LHCN-M2 (cell line): Measurements from ENCODE around the gene KSR1. TPM values are rescaled to one million over a fixed set of nuclear protein-coding genes. Genes with fewer than 3 reads are reported as not detected.
"Not testable (repeated sequence)": the region's sequence is repeated elsewhere in the genome, so short reads cannot be mapped to it uniquely, and the experiment has no call there.

ENCODE experiments used
- DNase-seq: peaks from one replicate; pipeline ENCODE4 v3.0.0-alpha.2; 2012; ENCODE audit warnings: low read depth
- total RNA-seq: library from RNA; depleted of rRNA; stranded (reverse); fragments of >200 nt; gene quantifications from 2 replicates; pipeline ENCODE4 v1.2.3, GENCODE V29; 2014

Gene KSR1
- total RNA-seq, 1 experiment from 2014 or later = 6.0 TPM

- DNase-seq = peak; percentile 11
Observed at GRCh38 chr17:27494192-27495091, 38.2 kb downstream of the KSR1 start.

- no peak for DNase-seq
Observed at GRCh38 chr17:27495460-27495859, 39.2 kb downstream of the KSR1 start.

- no peak for DNase-seq
Observed at GRCh38 chr17:27496005-27496404, 39.8 kb downstream of the KSR1 start.

DNA sequence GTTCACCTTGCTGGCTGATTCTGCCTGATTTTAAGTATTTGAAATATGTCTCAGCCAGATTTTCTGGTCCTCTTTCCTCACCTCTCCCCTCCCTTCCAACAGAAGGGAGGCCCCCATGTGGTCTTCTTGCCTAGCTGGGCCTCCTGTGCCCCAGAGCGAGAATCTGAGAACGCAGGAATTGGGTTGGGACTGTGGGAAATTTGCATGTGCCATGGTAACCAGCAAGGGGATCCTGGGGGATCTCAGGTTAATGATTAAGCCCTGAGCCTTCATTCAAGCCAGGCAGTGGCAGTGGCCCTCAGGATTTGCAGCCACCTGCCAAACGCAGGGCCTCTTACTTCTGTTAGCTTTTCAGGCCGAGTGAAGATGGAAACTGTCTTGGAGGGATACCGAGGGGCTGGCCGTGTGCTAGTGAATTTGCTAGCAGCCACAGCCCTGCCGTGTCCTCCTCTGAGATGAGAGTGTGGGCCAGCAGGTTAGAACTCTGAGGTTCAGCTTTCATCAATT lies 40.2 kb downstream of the KSR1 start:
- no peak for DNase-seq

- no peak for DNase-seq
Observed at GRCh38 chr17:27496971-27497370, 40.7 kb downstream of the KSR1 start.

- DNase-seq = no peak
Observed at GRCh38 chr17:27497696-27498095, 41.4 kb downstream of the KSR1 start.

- DNase-seq = no peak
Observed at GRCh38 chr17:27498615-27499309, 42.5 kb downstream of the KSR1 start.

- no peak for DNase-seq
Observed at GRCh38 chr17:27499451-27500265, 43.4 kb downstream of the KSR1 start.

DNA sequence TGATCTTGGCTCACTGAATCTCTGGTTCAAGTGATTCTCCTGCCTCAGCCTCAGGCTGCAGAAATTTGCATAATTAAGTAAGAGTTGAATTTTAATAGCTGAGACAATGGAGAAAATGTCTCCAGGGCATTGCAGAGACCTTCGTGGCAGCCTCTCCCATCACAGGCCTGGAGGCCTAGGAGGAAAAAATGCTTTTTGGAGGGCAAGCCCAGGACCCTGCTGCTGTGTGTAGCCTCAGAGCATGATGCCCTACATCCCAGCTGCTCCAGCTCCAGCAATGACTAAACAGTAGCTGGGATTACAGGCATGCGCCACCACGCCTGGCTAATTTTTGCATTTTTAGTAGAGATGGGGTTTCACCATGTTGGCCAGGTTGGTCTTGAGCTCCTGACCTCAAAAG lies 45.1 kb downstream of the KSR1 start:
- not testable (repeated sequence) for DNase-seq

DNA sequence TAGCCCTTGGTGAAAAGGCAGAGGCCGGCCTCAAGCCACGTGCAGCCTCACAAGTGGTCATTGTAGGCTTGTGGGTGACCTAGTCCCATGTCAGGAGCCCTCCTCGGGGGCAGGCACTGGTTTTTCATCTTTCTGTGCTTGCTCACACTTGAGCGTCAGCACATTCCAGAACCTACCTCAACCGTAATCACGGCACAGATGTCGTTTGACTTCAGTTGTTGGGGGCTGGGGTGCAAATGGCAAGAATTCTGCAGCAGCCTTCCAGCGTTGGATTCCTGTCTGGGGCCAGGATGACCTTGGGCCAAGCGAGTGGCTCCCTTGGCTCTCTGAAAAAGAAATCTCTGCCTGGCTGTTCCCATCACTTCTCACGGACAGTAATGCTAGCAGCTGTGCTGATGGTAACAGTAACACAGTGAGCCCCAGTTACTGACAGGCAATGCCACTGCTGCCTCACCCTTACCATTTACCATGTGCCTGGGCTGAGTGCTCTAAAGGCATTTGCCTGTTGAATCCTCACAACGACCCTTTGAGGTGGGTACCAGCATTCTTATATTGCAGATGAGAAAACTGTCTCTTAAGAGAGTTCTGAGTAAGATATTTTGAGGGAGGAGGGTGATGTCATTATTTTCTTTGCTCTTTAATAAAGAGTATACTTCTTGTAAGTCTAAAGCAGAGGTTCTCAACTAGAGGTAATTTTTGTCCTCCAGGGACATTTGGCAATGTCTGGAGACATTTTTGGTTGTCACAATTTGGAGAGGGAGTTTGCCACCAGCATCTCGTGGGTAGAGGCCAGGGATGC lies 46.5 kb downstream of the KSR1 start:
- peak; percentile 47 for DNase-seq

GRCh38 chr17:27503611-27504010 lies 47.4 kb downstream of the KSR1 start:
- no peak for DNase-seq

DNA sequence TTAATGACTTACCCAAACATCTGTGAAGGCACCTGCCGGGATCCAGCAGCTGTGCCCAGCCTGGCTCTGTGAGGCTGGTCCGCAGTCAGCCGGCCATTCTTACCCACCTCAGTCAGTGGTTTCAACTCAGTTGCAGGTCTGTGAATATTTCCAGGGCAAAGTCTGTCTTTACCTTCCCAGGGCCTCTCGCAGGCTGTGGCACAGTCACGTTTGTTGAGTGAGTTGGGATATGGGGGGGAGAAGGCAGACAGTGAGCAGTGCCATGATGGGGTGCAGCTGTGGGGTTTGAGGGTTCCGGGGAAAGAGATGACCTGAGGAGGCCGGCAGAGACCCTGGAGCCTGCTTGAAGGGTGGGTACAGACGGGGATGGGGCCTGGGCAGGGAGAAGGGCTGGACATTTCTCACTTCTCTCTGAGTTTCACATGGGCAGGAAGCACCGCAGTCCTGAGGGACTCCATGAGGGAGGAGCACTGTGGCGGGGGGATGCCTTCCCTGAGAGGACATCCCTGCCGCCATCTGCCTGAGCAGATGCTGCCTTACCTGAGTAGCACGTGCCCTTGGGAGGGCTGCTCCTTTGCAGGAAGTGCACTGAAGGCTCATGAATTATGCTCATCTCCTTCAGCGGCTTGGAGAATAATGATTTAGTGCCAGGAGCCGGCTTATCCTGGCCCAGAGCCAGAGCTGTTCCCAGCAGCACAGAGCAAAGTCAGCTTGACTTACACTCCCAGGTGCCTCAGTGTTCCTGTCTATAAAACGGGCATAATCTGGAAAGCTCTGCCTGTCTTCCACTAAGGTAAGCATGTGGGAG lies 48.1 kb downstream of the KSR1 start:
- DNase-seq = no peak

- DNase-seq = no peak
Observed at GRCh38 chr17:27506348-27507218, 50.3 kb downstream of the KSR1 start.

DNA sequence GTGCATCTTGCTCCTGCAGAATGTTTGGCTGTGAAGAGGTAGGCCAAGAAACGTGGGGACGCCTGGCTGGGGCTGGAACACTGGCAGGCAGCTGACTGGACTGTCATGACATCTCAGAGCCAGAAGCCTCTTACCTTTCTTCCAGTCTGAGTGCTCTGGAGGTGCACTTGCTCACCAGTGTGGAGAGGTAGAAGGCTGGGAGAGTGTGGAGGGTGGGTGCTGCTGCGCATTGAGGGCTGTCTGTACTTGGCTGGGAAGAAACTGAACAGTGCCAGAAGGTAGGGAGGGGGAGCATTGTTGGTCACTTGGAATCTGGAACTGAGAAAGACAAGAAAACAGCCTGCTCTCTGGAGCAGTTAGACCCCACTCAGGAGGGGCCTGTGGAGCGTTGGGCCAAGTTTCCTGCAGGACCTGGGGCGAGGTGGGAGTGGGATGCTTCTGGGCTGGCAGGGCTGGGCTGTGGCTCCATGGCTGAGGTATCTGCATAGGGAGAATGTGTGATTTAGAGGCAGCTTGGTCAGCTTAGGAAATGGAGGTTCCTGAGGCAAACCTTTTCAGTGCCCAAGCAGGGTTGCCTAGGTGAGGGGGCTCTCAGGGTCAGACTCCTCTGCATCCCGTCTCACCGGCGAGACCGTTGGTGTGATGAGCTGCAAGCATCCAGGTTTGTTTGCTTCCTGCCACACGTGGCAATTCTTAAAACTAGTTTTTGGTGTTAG lies 55.1 kb downstream of the KSR1 start:
- no peak for DNase-seq

DNA sequence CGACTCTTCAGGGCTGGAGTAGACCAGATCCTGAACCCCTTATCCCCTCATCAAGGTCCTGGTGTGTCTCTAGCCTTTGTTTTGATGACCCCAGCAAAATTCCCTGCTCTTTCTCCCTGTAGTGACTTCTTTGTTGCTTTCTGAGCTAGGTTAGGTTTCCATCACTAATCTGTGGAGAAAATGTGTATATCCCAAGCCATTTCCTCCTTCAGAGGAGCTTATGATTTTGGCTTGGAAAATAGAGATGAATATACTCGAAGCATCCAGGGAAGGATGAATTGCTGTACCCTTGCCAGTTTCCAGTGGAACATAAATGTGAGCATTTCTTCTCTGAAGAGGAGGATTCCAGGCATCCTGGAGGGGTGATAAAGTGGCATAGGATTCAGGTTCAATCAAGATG lies 55.8 kb downstream of the KSR1 start:
- DNase-seq = no peak

- DNase-seq = no peak
Observed at GRCh38 chr17:27512511-27513346, 56.5 kb downstream of the KSR1 start.

DNA sequence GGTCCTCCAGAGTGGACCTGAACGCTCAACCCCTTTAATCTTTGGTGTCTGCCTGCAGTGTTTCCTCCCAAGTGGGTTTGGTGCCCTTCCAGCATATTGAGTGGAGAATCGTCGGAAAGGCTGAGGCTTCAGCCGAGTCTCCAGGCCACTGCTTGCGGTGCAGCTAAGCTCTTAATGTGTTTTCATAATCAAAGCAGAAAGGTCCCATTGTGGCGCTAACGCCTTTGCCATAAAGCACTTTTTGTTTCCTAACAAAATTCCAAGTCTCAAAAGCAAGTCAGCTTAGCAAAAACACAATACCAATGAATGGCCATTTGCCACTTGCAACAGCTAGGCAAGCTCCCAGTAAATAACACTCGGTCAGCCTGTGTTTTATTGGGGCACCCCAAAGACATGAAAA lies 57.6 kb downstream of the KSR1 start:
- DNase-seq = no peak
